RWPE1 (cell line): ENCODE measurements around the gene NIT2.

Source experiments
- CTCF ChIA-PET: fragments of 350-600 bp; sonication (Branson Sonifier 250); formaldehyde crosslinking; extraction: SDS; loops from one replicate; lab custom pipeline; 2021; lab: Yijun Ruan, JAX
- POLR2A ChIA-PET: fragments of 400-600 bp; formaldehyde crosslinking; extraction: SDS; loops from one replicate; lab custom pipeline; 2020; ENCODE audit warnings: antibody characterized with exemption; ENCODE audit not compliant: low non-redundant PET; lab: Yijun Ruan, JAX
- DNase-seq: peaks from one replicate; pipeline ENCODE4 v3.0.0; 2012; ENCODE audit warnings: low spot score
- H3K27ac ChIP-seq: fragments of 450-650 bp; 2 replicates; pipeline ENCODE4 v1.5.1; 2017
- TF ChIP-seq, protein P1 (sequence below): fragments of 450-650 bp; conservative IDR thresholded peaks from 2 replicates; pipeline ENCODE4 v1.5.1; 2017; ENCODE audit warnings: low read depth, mild to moderate bottlenecking

NIT2 gene, protein sequence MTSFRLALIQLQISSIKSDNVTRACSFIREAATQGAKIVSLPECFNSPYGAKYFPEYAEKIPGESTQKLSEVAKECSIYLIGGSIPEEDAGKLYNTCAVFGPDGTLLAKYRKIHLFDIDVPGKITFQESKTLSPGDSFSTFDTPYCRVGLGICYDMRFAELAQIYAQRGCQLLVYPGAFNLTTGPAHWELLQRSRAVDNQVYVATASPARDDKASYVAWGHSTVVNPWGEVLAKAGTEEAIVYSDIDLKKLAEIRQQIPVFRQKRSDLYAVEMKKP

DNA sequence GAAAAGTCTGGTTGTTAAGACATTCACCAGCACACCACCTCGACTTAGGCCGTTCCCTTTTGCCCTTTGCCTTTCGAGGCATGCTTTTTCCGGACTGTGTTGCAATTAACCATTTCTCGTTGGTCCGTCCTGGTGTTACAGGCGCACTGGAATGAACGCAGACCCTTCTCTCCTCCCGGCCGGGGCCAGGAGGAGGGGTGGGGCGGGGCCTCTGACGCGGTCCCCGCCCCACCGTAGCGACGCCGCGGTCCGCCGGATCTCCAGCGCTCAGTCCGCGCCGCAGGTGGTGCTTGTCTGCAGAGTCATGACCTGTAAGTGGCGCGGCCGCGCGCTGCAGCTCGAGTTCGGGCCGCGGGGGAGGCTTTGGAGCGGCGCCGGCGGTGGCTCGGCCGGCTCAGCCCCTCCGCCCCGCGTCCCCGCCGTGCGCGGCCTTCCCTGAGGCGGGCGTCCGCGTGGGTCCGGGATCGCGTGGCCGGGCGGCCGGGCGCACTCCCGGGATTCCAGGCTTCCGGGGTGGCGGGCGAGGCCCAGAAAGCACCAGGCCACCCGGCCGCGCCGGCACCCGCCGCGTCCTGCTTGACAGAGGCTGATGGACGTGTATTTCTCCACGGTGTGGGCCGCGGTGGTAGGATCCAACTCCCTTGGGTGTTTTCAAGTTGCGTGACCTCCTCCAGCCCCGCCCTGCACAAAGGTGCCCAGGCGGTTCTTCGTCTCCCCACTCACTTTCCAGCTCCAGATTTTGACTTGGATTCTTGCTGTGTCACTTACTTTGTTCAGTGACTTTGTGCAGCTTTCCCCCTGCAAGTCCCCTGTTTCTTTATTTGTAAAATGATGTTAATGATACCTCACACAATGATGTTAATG, at the start of gene NIT2:
NIT2 (plus strand) TSS at position 270 of the 864 bp plus-strand sequence; CDS start at position 305, 35 bp downstream.
- POLR2A ChIA-PET, result no interaction called here
- peak; percentile 91 for DNase-seq

DNA sequence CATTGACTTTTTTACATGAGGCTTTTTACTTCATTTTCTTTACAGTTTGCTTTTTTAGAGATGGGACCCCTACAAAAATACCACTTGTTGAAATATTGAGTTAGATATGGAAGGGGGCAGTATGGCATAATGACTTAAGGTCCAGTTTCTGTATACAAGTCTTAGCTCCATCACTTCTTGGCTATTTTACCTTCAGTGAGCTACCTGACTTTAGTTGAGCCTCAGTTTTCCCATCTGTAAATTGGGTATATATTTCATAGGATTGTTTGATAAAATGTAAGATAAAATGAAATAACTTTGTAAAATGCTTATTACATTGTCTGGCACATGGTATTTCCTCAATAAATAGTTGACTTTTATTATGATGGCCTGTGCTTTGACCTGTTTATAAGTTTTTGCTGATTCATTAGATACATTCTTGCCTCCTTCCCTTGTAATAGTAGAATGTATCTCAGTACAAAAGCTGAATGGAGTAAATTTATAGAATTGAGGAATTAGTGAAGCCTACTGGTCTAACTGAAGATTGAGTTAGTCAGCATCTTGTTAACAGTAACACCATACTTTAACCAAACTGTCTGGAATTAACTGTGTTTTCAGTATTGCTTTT, 46.2 kb upstream of the NIT2 start:
- TF ChIP-seq, protein P1, sequence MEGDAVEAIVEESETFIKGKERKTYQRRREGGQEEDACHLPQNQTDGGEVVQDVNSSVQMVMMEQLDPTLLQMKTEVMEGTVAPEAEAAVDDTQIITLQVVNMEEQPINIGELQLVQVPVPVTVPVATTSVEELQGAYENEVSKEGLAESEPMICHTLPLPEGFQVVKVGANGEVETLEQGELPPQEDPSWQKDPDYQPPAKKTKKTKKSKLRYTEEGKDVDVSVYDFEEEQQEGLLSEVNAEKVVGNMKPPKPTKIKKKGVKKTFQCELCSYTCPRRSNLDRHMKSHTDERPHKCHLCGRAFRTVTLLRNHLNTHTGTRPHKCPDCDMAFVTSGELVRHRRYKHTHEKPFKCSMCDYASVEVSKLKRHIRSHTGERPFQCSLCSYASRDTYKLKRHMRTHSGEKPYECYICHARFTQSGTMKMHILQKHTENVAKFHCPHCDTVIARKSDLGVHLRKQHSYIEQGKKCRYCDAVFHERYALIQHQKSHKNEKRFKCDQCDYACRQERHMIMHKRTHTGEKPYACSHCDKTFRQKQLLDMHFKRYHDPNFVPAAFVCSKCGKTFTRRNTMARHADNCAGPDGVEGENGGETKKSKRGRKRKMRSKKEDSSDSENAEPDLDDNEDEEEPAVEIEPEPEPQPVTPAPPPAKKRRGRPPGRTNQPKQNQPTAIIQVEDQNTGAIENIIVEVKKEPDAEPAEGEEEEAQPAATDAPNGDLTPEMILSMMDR, result no peak
- ChIA-PET POLR2A (no interaction called here), CTCF (no interaction called here)
- no peak for DNase-seq
- H3K27ac ChIP-seq, result no peak overlapping the region

More for the DNA sequence above, at the start of gene NIT2:
- CTCF ChIA-PET, result interaction anchor here (0.9 to 1.0 kb wide), 2 partner anchors 18 to 33 kb away, joined by 4 to 5 read pairs; no protein-coding TSS in a partner anchor
- peak within 1 kb of the TSS; percentile 79 for H3K27ac ChIP-seq
- TF ChIP-seq, protein P1, result no peak

DNA sequence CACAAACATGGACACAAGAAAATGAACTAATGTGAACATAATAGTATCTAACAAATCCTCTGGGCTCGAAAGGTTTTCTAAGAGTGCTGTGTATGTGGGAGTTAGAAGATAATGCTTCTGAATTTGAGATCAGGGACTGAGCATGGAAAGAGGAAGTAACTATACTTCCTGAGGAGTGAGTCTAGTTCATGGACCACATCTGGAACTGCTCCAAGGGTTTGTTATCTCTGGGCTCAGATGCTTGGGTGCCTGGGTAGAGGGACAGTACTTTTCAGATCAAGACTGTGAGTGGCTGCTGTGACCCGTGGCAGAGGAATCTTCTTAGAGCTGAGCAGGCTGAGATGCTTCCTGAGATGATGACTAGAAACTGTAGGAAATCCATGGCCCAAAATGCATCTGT, 45.2 kb upstream of the NIT2 start:
- TF ChIP-seq, protein P1, result no peak
- DNase-seq, result no peak
- no peak overlapping the region for H3K27ac ChIP-seq
- POLR2A ChIA-PET, result no interaction called here
- CTCF ChIA-PET, result no interaction called here

DNA sequence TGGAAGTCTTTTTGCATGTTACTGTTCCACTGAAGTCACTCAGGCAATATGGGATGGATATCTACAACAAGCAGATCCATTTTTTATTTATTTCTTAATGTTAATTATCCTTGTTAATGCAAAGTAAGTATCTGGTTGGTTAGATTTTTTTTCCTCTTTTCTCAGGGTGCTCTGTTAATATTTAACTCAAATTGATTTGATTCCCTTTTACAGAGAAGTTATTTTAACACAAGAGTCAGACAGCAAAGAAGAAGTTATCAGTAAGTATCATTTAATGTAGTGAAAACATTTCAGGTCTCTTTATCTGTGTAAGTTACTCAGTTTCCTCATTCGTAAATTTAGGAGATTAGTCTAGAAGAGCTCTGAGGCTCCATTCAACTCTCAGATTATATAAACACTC, 39.5 kb upstream of the NIT2 start:
- H3K27ac ChIP-seq, result no peak overlapping the region
- TF ChIP-seq, protein P1, result no peak
- ChIA-PET POLR2A (no interaction called here), CTCF (no interaction called here)
- no peak for DNase-seq

DNA sequence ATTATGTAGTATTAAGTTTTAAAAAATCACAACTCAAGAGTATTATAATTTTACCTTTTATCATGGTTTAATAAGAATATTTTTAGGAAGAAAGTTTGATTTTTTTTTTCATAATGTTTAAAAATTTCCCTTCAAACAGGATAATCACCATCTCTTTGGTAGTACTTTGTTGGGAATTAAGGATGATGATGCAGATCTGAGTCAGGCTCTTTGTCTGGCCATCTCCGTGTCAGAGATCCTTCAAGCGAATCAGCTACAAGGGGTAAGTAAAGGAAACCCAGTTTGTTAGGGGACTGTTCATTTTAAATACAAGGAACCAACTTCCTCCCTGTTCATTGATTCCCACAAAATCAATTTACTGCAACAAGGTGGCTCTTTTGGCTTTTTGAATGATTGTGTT, 36.8 kb upstream of the NIT2 start:
- TF ChIP-seq, protein P1, result no peak
- POLR2A ChIA-PET, result no interaction called here
- peak; percentile 14 for DNase-seq
- CTCF ChIA-PET, result interaction anchor here (0.6 kb wide), 1 partner anchor 1014 kb away, joined by 3 read pairs; no protein-coding TSS in a partner anchor
- no peak overlapping the region for H3K27ac ChIP-seq

DNA sequence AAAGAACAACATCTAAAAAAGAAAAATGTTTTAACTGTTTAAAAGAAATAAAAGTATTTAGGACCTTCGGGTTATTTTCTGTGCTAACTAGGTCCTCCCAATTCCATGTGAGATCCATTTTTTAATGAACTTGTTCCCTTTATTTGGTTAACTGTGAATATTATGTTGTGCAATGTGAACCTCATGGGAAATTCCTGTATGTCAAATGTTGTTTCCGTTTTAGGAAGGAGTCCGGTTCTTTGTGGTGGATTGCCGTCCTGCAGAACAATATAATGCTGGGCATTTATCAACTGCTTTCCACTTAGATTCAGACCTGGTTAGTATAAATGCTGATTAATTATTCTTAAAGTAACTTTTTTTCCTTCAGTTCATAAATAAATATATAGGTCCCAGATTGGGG, 35.5 kb upstream of the NIT2 start:
- CTCF ChIA-PET, result no interaction called here
- no peak for DNase-seq
- TF ChIP-seq, protein P1, result no peak
- no peak overlapping the region for H3K27ac ChIP-seq
- POLR2A ChIA-PET, result interaction anchor here (0.6 kb wide), 1 partner anchor 113 kb away, joined by 3 read pairs; no protein-coding TSS in a partner anchor
